Kidney epithelial cell (primary cell): ENCODE results near the gene PTPN14. TPM values are rescaled to one million over a fixed set of nuclear protein-coding genes. Genes with fewer than 3 reads are reported as not detected.
A peak's percentile ranks its signal among the peaks of the same experiment; 100 is the strongest.
"Not testable (repeated sequence)": the region's sequence is repeated elsewhere in the genome, so short reads cannot be mapped to it uniquely, and the experiment has no call there.

ENCODE experiments used
- DNase-seq: peaks from one replicate; pipeline ENCODE4 v3.0.0-alpha.2; 2010; ENCODE audit warnings: low read depth
- H3K27me3 ChIP-seq: 2 replicates; pipeline ENCODE4 v1.6.0; 2011; ENCODE audit warnings: low read length; ENCODE audit not compliant: control insufficient read depth, insufficient read depth
- H3K36me3 ChIP-seq: 2 replicates; pipeline ENCODE4 v1.5.1; 2011; ENCODE audit warnings: low read length; ENCODE audit not compliant: control insufficient read depth, insufficient read depth
- H3K4me3 ChIP-seq: 2 replicates; pipeline ENCODE4 v1.5.1; 2011; ENCODE audit warnings: low read depth, mild to moderate bottlenecking, control low read depth, low read length
- CTCF ChIP-seq: IDR thresholded peaks from 2 replicates; pipeline ENCODE4 v1.5.1; 2011; ENCODE audit warnings: mild to moderate bottlenecking, moderate library complexity, low read length, control low read depth, inconsistent platforms; ENCODE audit not compliant: insufficient read depth, poor library complexity, severe bottlenecking
- total RNA-seq: library from RNA; depleted of rRNA; stranded (reverse); fragments of >200 nt; gene quantifications from 2 replicates; pipeline ENCODE4 v1.2.3, GENCODE V29; 2015

Gene PTPN14
- total RNA-seq, 1 donor from 2014 or later, result 30.7 TPM

GRCh38 chr1:214513394-214513793 lies 38.0 kb downstream of the PTPN14 start:
- no peak overlapping the region for H3K4me3 ChIP-seq
- DNase-seq, result no peak
- no peak for TF ChIP-seq CTCF
- H3K27me3 ChIP-seq, result no peaks in the 10 kb centered on the region
- H3K36me3 ChIP-seq, result no peaks in the 10 kb centered on the region

- H3K4me3 ChIP-seq, result no peak overlapping the region
- no peaks in the 10 kb centered on the region for H3K27me3 ChIP-seq
- no peak for DNase-seq
- TF ChIP-seq CTCF, result no peak
- no peaks in the 10 kb centered on the region for H3K36me3 ChIP-seq
These were observed 39.8 kb downstream of the PTPN14 start for GRCh38 chr1:214511639-214511998.

GRCh38 chr1:214510914-214511638 lies 40.3 kb downstream of the PTPN14 start:
- H3K36me3 ChIP-seq, result no peaks in the 10 kb centered on the region
- no peak overlapping the region for H3K4me3 ChIP-seq
- DNase-seq, result no peak
- no peak for TF ChIP-seq CTCF
- H3K27me3 ChIP-seq, result no peaks in the 10 kb centered on the region

GRCh38 chr1:214510477-214510876 lies 40.9 kb downstream of the PTPN14 start:
- H3K4me3 ChIP-seq, result no peak overlapping the region
- no peak for TF ChIP-seq CTCF
- H3K36me3 ChIP-seq, result no peaks in the 10 kb centered on the region
- DNase-seq, result no peak
- H3K27me3 ChIP-seq, result no peaks in the 10 kb centered on the region

- not testable (repeated sequence) for DNase-seq, H3K4me3 ChIP-seq, H3K36me3 ChIP-seq, H3K27me3 ChIP-seq
These were observed 41.8 kb downstream of the PTPN14 start for GRCh38 chr1:214509622-214510021.

- no peaks in the 10 kb centered on the region for H3K36me3 ChIP-seq
- peak; percentile 73 for DNase-seq
- no peak overlapping the region for H3K4me3 ChIP-seq
- H3K27me3 ChIP-seq, result no peaks in the 10 kb centered on the region
- no peak for TF ChIP-seq CTCF
These were observed 44.4 kb downstream of the PTPN14 start for GRCh38 chr1:214506972-214507431.
